Astrocyte of the spinal cord (primary cell): ENCODE data around the gene CAMTA1.

ENCODE experiments used
- DNase-seq: peaks from one replicate; pipeline ENCODE4 v3.0.0; 2011; ENCODE audit warnings: low read depth, low spot score
- H3K4me3 ChIP-seq: 2 replicates; pipeline ENCODE4 v1.5.1; 2011; ENCODE audit warnings: low read depth, mild to moderate bottlenecking, low read length, moderate library complexity
- CTCF ChIP-seq: IDR thresholded peaks from 2 replicates; pipeline ENCODE4 v1.5.1; 2012; ENCODE audit warnings: low read depth, mild to moderate bottlenecking, low read length, inconsistent platforms
- in situ Hi-C: cut with HindIII; loops from 2 replicates; pipeline ENCODE4 v1.10.0; 2017; ENCODE audit warnings: low sequenced_read_pairs

CAMTA1 gene

GRCh38 chr1:7174561-7174960 lies 389.3 kb downstream of the CAMTA1 start:
- H3K4me3 ChIP-seq: no peak overlapping the region
- no peak for TF ChIP-seq CTCF
- no peak for DNase-seq
- in situ Hi-C loops: no loop called here

- no peak for DNase-seq
- TF ChIP-seq CTCF: no peak
- no peak overlapping the region for H3K4me3 ChIP-seq
- in situ Hi-C loops: no loop called here
Observed at GRCh38 chr1:7174980-7175906, 390.0 kb downstream of the CAMTA1 start.

- no peak for DNase-seq
- no peak for TF ChIP-seq CTCF
- in situ Hi-C loops: no loop called here
- no peak overlapping the region for H3K4me3 ChIP-seq
Observed at GRCh38 chr1:7177021-7177420, 391.8 kb downstream of the CAMTA1 start.

- no peak for DNase-seq
- H3K4me3 ChIP-seq: no peak overlapping the region
- no peak for TF ChIP-seq CTCF
- in situ Hi-C loops: no loop called here
Observed at GRCh38 chr1:7177438-7178146, 392.3 kb downstream of the CAMTA1 start.

- in situ Hi-C loops: no loop called here
- no peak for DNase-seq
- H3K4me3 ChIP-seq: no peak overlapping the region
- no peak for TF ChIP-seq CTCF
Observed at GRCh38 chr1:7178336-7178735, 393.1 kb downstream of the CAMTA1 start.

- in situ Hi-C loops: no loop called here
- TF ChIP-seq CTCF: no peak
Observed at GRCh38 chr1:7178741-7179140, 393.5 kb downstream of the CAMTA1 start.

More at GRCh38 chr1:7178741-7179140, 393.5 kb downstream of the CAMTA1 start:
- no peak for DNase-seq
- H3K4me3 ChIP-seq: no peak overlapping the region
